Ovary (tissue), 9 donors: ENCODE measurements around the gene UNC13B. TPM values are rescaled to one million over a fixed set of nuclear protein-coding genes. Genes with fewer than 3 reads are reported as not detected.

Source experiments
- DNase-seq, 5 donors: peaks; one replicate each; pipeline ENCODE4 v3.0.0-alpha.2; 2019 to 2020
- H3K27ac ChIP-seq, 2 donors: fragments of 200-600 bp; one replicate each; pipeline versions ENCODE4 v1.5.1 to v1.8.0; 2019 to 2022
- H3K27me3 ChIP-seq: fragments of 200-600 bp; one replicate; pipeline ENCODE4 v1.8.0; 2022
- H3K36me3 ChIP-seq: fragments of 200-600 bp; sonication (generic); one replicate; pipeline ENCODE4 v1.5.1; 2019
- H3K4me1 ChIP-seq: one replicate; pipeline ENCODE4 v1.8.1; 2013; ENCODE audit warnings: mild to moderate bottlenecking, moderate library complexity; ENCODE audit not compliant: insufficient read depth
- H3K4me3 ChIP-seq: fragments of 200-600 bp; sonication (generic); one replicate; pipeline ENCODE4 v1.5.1; 2017
- H3K9me3 ChIP-seq, 2 donors: fragments of 200-600 bp in 1 of 2; sonication (generic) in 1 of 2; one replicate each; pipeline versions ENCODE4 v1.5.1 to v1.8.1; 2013 to 2019; ENCODE audit warnings: mild to moderate bottlenecking in 1 of 2, moderate library complexity in 1 of 2
- EP300 ChIP-seq: sonication (generic); formaldehyde crosslinking; IDR thresholded peaks from one replicate; pipeline ENCODE4 v1.6.1; 2017; ENCODE audit warnings: antibody characterized with exemption
- POLR2A ChIP-seq: fragments of 450-650 bp; IDR thresholded peaks from one replicate; pipeline ENCODE4 v1.6.1; 2017; ENCODE audit warnings: antibody characterized with exemption, mild to moderate bottlenecking, moderate library complexity
- WGBS, 3 donors: extraction: QIAGEN DNeasy Blood & Tissue Kit in 1 of 3; methylation state at CpG; one replicate each; pipeline versions ENCODE4 v1.1.5 to v1.1.7; 2013 to 2017; 5-methylcytosine and 5-hydroxymethylcytosine counted together
- intact Hi-C, 4 donors: fragments of 100-400 bp; cut with DNase I; formaldehyde crosslinking; loops; one replicate each; pipeline versions ENCODE4 v1.11.0 to v1.15.1; 2022 to 2023
- polyA plus RNA-seq, 2 donors: library from polyadenylated mRNA; stranded (reverse); fragments of 200-250 nt in 1 of 2; fragments of 350-450 nt in 1 of 2; fragmentation: Illumina TruSeq in 1 of 2; extraction: RNeasy Lipid Tissue Mini Kit (QIAGEN cat#74804) in 1 of 2; gene quantifications; one replicate each; pipeline ENCODE4 v1.2.3, GENCODE V29; 2013 to 2014
- total RNA-seq, 7 donors: library from RNA; depleted of rRNA in 2 of 7; stranded (reverse); fragments of >200 nt in 2 of 7; fragmentation: NEBNext Ultra II Directional in 3 of 7; extraction: Animal tissue kit (Norgen Biotek cat#: 25700) in 3 of 7; gene quantifications; one replicate each; pipeline versions ENCODE4 v1.1.0 to v1.2.4, GENCODE V29; 2016 to 2023
- TF ChIP-seq, protein P1 (sequence below), 3 donors: fragments of 450-650 bp in 2 of 3; fragments of 200-600 bp in 1 of 3; IDR thresholded peaks; one replicate each; pipeline versions ENCODE4 v1.5.1 to v1.8.0; 2016 to 2022; ENCODE audit warnings: antibody characterized with exemption in 3 of 3, mild to moderate bottlenecking in 1 of 3
- donor health status: DM: no; HTN: no; CAD: no; lungs with moderate emphysema.
- donor health status: DM: no; HTN: no; CAD: no.
- donor health status: Bipolar disorder and iron deficiency.
- donor health status: DM: yes; HTN: yes; CAD: no.
- donor health status: DM: no; HTN: no; CAD: no.
- donor health status: DM: yes; HTN: yes; CAD: no.

Gene UNC13B
- total and polyA plus RNA-seq, 9 donors, result 5.7 to 30.2 (median 16.6) TPM

DNA sequence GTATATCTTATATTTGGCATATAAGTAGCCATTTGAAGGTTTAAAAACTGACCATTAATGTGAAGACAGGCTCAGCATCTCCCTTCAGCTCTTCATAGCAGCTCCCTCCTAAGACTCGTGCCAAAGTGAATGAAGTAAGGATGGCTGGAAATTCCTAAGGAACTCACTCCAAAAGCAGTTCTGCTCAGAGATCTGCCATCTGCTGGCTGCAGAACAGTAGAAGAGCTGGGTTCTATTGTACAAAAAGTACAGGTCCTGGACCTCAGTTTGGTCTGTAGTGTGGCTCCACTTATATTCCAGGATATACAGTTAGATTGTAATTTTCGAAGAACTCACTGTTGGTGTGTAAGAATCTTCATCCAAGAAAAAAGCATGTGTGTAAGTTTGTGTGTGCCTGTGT lies 223.2 kb downstream of the UNC13B start:
- intact Hi-C loops, result no loop called here
- Histone ChIP-seq H3K9me3 (no peaks in the 10 kb centered on the region), H3K4me3 (no peak overlapping the region), H3K27me3 (no peaks in the 10 kb centered on the region), H3K36me3 (no peaks in the 10 kb centered on the region), H3K4me1 (no peaks in the 10 kb centered on the region), H3K27ac (no peak overlapping the region)
- 47 to 53% (median 51%) methylated on average over 2 of the region's 2 CpGs for WGBS, 3 donors
- TF ChIP-seq EP300 (no peak), POLR2A (no peak)
- TF ChIP-seq, protein P1, sequence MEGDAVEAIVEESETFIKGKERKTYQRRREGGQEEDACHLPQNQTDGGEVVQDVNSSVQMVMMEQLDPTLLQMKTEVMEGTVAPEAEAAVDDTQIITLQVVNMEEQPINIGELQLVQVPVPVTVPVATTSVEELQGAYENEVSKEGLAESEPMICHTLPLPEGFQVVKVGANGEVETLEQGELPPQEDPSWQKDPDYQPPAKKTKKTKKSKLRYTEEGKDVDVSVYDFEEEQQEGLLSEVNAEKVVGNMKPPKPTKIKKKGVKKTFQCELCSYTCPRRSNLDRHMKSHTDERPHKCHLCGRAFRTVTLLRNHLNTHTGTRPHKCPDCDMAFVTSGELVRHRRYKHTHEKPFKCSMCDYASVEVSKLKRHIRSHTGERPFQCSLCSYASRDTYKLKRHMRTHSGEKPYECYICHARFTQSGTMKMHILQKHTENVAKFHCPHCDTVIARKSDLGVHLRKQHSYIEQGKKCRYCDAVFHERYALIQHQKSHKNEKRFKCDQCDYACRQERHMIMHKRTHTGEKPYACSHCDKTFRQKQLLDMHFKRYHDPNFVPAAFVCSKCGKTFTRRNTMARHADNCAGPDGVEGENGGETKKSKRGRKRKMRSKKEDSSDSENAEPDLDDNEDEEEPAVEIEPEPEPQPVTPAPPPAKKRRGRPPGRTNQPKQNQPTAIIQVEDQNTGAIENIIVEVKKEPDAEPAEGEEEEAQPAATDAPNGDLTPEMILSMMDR (IDR thresholded peaks at IDR 0.05), result no peak
- DNase-seq, result no peak

DNA sequence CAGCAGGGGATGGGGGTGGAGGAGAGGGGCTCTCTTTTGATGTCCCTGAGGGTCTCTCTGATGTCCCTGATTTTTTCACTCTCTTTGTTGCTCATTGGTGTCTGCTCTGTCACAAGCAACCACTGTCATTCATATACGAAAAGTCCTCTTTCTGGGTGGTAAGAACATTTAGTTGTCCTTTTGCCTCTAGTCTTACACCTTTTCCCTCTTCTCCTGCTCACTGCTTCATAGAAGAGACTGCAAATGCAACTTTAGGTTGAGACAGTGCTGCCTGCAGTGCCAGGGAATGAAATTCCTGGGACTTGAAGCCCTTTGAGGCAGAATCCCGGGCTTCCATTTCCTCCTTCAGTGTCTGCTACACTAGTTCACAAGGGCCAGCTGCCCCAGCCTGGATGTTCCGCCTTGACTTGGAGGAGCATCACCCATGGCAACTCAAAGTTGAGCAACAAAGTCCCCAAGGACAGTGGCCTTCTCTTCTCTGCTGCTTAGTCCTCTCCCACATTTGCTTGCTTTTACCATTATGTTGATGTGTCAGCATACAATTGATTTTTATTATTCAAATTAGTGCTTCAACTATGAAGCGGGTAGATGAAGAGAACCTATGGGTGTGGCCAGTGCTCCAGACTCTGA lies 233.4 kb downstream of the UNC13B start:
- Histone ChIP-seq H3K4me1 (no peaks in the 10 kb centered on the region), H3K27ac (no peak overlapping the region), H3K27me3 (no peaks in the 10 kb centered on the region), H3K9me3 (no peaks in the 10 kb centered on the region), H3K36me3 (no peaks in the 10 kb centered on the region), H3K4me3 (no peak overlapping the region)
- 91 to 93% (median 92%) methylated on average over 4 of the region's 4 CpGs for WGBS, 3 donors
- TF ChIP-seq EP300, result no peak
- no peak for TF ChIP-seq POLR2A
- TF ChIP-seq, protein P1 (IDR thresholded peaks at IDR 0.05), result no peak
- intact Hi-C loops, result no loop called here
- DNase-seq, result no peak

DNA sequence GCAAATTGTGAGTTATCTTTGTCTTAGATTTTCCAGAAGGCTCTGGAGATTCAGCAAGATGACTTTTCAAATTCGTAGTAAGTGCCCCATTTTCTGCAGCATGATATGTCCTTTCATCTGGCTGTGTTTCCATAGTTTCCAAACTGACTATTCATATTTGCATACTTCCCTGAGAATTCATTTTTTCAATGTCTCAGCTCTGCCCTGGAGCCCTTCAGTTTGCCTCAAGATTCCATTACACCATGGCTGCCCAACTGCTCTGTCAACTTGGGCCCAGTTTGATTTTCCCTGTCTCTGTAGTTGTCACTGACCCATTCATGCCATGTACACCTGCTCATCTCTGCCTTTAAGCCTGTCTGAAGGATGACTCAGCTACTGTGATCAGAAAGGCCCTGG lies 233.9 kb downstream of the UNC13B start:
- intact Hi-C loops, result no loop called here
- H3K4me3 ChIP-seq, result no peak overlapping the region
- H3K36me3 ChIP-seq, result no peaks in the 10 kb centered on the region
- no peaks in the 10 kb centered on the region for H3K9me3 ChIP-seq
- H3K4me1 ChIP-seq, result no peaks in the 10 kb centered on the region
- 89 to 93% (median 92%) methylated on average over 1 of the region's 1 CpG for WGBS, 3 donors
- no peak for DNase-seq
- TF ChIP-seq POLR2A, result no peak
- no peak for TF ChIP-seq EP300
- TF ChIP-seq, protein P1 (IDR thresholded peaks at IDR 0.05), result no peak
- H3K27ac ChIP-seq, result no peak overlapping the region
- no peaks in the 10 kb centered on the region for H3K27me3 ChIP-seq

DNA sequence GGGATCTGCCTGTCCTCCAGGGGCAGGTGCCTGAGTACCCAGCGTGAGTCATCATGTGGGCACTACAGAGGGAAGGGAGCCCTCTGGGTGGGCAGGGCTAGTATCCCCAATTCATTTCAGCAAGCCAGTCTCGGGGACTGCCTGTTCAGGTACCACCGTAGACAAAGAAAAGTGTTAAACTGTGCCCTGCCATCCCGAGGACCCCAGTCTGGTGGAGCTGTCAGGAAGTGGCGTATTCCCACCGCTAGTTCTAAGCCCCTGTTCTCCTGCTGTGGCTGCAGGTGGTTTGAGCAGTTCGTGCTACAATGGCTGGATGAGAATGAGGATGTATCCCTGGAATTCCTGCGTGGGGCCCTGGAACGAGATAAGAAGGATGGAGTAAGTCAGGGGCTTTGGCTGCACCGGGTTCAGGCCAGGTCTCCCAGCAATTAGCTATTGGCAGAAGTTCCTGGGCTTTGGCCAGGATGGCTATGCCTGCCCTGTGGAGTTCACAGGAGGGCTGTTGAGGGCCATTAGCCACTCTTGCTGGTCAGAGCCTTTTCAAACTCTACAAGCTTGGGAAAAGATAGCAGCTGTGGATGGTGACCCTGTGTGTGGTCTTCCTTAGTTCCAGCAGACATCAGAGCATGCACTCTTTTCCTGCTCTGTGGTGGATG lies 234.9 kb downstream of the UNC13B start:
- Histone ChIP-seq H3K36me3 (no peaks in the 10 kb centered on the region), H3K27ac (no peak overlapping the region), H3K4me3 (no peak overlapping the region), H3K9me3 (no peaks in the 10 kb centered on the region), H3K27me3 (no peaks in the 10 kb centered on the region), H3K4me1 (no peaks in the 10 kb centered on the region)
- WGBS, 3 donors, result 69 to 83% (median 71%) methylated on average over 10 of the region's 10 CpGs
- intact Hi-C loops, result no loop called here
- no peak for DNase-seq
- TF ChIP-seq, protein P1 (IDR thresholded peaks at IDR 0.05), result no peak
- no peak for TF ChIP-seq EP300
- no peak for TF ChIP-seq POLR2A
